NT2/D1 (cell line): ENCODE measurements around the gene ADAMTS15.

Experiments
- DNase-seq: peaks from one replicate; pipeline ENCODE4 v3.0.0-alpha.2; 2011; ENCODE audit warnings: low read depth, low spot score
- H3K27me3 ChIP-seq: 2 replicates; pipeline ENCODE4 v1.6.0; 2011; ENCODE audit warnings: mild to moderate bottlenecking; ENCODE audit not compliant: insufficient read length, insufficient read depth
- H3K36me3 ChIP-seq: 2 replicates; pipeline ENCODE4 v1.6.1; 2011; ENCODE audit warnings: mild to moderate bottlenecking, low read length, mixed read lengths; ENCODE audit not compliant: insufficient read depth, insufficient read length
- H3K4me1 ChIP-seq: 2 replicates; pipeline ENCODE4 v1.5.1; 2011; ENCODE audit not compliant: insufficient read depth, insufficient read length
- H3K4me3 ChIP-seq: 2 replicates; pipeline ENCODE4 v1.5.1; 2011; ENCODE audit warnings: low read depth; ENCODE audit not compliant: insufficient read length
- H3K9ac ChIP-seq: 2 replicates; pipeline ENCODE4 v1.6.0; 2011; ENCODE audit warnings: low read depth; ENCODE audit not compliant: insufficient read length
- H3K9me3 ChIP-seq: 2 replicates; pipeline ENCODE4 v1.5.1; 2011; ENCODE audit warnings: mild to moderate bottlenecking, low read length; ENCODE audit not compliant: insufficient read depth
- SUZ12 ChIP-seq: IDR thresholded peaks from 2 replicates; pipeline ENCODE4 v1.6.1; 2011; ENCODE audit not compliant: insufficient read length, insufficient read depth; ENCODE audit errors: extremely low read depth
- YY1 ChIP-seq: IDR thresholded peaks from 2 replicates; pipeline ENCODE4 v1.6.1; 2011; ENCODE audit not compliant: insufficient read length, insufficient read depth
- ZNF274 ChIP-seq: IDR thresholded peaks from 2 replicates; pipeline ENCODE4 v1.6.1; 2011; ENCODE audit warnings: mild to moderate bottlenecking, low read depth, low read length

ADAMTS15 gene, protein sequence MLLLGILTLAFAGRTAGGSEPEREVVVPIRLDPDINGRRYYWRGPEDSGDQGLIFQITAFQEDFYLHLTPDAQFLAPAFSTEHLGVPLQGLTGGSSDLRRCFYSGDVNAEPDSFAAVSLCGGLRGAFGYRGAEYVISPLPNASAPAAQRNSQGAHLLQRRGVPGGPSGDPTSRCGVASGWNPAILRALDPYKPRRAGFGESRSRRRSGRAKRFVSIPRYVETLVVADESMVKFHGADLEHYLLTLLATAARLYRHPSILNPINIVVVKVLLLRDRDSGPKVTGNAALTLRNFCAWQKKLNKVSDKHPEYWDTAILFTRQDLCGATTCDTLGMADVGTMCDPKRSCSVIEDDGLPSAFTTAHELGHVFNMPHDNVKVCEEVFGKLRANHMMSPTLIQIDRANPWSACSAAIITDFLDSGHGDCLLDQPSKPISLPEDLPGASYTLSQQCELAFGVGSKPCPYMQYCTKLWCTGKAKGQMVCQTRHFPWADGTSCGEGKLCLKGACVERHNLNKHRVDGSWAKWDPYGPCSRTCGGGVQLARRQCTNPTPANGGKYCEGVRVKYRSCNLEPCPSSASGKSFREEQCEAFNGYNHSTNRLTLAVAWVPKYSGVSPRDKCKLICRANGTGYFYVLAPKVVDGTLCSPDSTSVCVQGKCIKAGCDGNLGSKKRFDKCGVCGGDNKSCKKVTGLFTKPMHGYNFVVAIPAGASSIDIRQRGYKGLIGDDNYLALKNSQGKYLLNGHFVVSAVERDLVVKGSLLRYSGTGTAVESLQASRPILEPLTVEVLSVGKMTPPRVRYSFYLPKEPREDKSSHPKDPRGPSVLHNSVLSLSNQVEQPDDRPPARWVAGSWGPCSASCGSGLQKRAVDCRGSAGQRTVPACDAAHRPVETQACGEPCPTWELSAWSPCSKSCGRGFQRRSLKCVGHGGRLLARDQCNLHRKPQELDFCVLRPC

DNA sequence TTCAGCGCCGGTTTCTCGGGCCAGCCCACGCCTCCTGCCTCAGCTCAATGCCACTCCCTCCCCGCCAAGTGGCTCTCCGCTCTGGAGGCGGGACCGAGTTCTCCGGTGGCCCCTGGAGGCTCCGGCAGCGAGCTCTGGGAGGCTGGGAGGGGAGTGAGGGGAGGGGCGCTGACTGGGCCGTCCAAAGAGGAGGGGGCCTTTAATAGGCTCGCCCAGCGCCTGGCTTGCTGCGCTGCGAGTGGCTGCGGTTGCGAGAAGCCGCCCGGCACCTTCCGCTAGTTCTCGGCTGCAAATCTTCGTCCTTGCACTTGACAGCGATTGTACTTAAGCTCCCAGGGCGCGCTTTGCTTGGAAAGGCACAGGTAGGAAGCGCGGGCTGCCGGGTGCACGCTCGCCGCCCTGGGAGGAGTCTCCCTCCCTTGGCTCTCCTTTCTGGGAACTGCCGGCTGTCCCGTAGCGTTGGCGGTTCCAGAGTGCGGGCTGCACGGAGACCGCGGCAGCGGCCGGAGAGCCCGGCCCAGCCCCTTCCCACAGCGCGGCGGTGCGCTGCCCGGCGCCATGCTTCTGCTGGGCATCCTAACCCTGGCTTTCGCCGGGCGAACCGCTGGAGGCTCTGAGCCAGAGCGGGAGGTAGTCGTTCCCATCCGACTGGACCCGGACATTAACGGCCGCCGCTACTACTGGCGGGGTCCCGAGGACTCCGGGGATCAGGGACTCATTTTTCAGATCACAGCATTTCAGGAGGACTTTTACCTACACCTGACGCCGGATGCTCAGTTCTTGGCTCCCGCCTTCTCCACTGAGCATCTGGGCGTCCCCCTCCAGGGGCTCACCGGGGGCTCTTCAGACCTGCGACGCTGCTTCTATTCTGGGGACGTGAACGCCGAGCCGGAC lies at the start of gene ADAMTS15:
ADAMTS15 (plus strand) TSS at position 230 of the 894 bp plus-strand sequence; CDS start at position 559, 329 bp downstream.
- Histone ChIP-seq H3K36me3 (no peaks in the 10 kb centered on the region), H3K4me1 (no peaks in the 10 kb centered on the region), H3K4me3 (peak within 1 kb of the TSS; percentile 53), H3K27me3 (peaks cover 62% of the 10 kb centered on the region), H3K9me3 (no peaks in the 10 kb centered on the region), H3K9ac (peak within 1 kb of the TSS; percentile 77)
- TF ChIP-seq ZNF274 = no peak
- no peak for TF ChIP-seq SUZ12
- TF ChIP-seq YY1 = no peak
- DNase-seq = peak; percentile 84

DNA sequence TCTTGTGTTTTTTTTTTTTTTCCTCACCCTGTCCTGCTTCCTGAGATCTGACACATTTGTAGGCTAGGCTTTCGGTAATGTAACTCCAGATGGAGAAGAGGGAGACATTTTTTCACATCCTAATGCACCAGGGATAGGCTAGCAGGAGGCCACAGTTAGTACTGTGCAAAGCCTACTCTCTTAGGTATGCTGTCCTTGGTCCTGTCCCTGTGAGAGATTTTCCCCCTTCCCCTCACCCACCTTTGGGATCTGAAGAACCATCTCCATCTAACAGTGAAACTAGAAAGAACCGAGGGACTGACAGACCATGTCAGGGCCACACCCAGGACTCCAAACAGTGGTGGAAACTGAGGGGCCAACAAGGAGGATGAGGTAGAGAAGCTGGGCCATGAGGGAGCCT lies 49.2 kb upstream of the ADAMTS15 start:
- Histone ChIP-seq H3K36me3 (no peaks in the 10 kb centered on the region), H3K4me3 (no peak overlapping the region), H3K9ac (no peak overlapping the region), H3K27me3 (no peaks in the 10 kb centered on the region), H3K4me1 (no peaks in the 10 kb centered on the region), H3K9me3 (no peaks in the 10 kb centered on the region)
- TF ChIP-seq ZNF274 (no peak), YY1 (no peak)
- no peak for DNase-seq

DNA sequence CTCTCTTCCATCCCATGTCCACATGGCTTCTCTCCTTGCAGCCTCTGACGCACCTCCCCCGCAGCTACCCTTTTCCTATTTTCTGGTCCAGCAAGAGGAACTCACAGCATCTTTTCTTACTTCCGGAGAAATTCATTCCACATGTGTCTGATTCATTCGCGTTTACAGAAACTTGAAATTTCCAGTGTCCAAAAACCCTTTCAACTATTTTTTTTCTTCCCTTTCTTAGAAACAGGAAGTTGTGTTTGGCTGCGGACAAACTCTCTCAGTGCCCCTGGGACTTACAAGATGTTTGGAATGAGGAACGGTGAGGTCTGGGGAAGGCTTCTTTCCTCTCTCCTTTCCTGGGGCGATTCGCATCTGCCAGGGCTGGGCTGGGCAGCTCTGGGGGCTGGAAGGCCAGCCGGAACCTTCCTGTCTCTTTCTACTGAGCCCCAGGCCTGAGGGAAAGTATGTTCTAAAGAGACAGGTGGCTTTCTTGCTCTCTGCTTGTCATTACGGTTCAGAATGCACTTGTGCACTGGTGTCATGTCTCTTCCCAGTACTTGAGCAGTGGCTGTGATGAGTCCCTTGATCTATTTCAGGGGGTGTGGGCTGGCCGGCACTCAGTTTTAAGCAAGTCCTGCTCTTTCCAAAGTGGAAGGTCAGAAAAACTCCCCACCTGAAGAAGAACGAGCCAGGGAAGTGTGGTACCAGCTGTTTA lies 47.5 kb upstream of the ADAMTS15 start:
- H3K27me3 ChIP-seq = no peaks in the 10 kb centered on the region
- no peak overlapping the region for H3K9ac ChIP-seq
- no peaks in the 10 kb centered on the region for H3K4me1 ChIP-seq
- TF ChIP-seq ZNF274 (no peak), YY1 (no peak), SUZ12 (no peak)
- no peak overlapping the region for H3K4me3 ChIP-seq
- DNase-seq = no peak
- H3K9me3 ChIP-seq = no peaks in the 10 kb centered on the region
- no peaks in the 10 kb centered on the region for H3K36me3 ChIP-seq

DNA sequence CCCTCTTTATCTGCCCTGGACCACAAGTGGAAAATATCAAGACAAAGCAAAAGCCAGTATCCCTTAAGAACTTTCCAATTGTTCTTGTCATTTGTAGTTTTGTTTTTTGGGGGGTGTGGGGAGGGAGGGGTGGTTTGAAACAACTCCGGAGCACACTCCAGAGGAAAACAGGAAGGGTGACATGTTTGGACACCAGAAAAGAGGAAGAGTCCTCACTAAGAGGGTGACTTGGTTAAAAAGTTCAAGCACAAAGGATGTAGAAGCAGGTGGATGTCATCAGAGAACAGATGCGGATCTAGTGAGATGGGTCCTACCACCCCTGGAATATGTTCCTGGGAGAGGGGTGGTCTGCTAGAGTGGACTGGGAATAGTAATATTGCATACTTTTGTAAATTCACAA lies 45.9 kb upstream of the ADAMTS15 start:
- Histone ChIP-seq H3K9me3 (no peaks in the 10 kb centered on the region), H3K36me3 (no peaks in the 10 kb centered on the region), H3K27me3 (no peaks in the 10 kb centered on the region), H3K9ac (no peak overlapping the region), H3K4me1 (no peaks in the 10 kb centered on the region), H3K4me3 (no peak overlapping the region)
- TF ChIP-seq SUZ12 (no peak), YY1 (no peak), ZNF274 (no peak)
- no peak for DNase-seq

DNA sequence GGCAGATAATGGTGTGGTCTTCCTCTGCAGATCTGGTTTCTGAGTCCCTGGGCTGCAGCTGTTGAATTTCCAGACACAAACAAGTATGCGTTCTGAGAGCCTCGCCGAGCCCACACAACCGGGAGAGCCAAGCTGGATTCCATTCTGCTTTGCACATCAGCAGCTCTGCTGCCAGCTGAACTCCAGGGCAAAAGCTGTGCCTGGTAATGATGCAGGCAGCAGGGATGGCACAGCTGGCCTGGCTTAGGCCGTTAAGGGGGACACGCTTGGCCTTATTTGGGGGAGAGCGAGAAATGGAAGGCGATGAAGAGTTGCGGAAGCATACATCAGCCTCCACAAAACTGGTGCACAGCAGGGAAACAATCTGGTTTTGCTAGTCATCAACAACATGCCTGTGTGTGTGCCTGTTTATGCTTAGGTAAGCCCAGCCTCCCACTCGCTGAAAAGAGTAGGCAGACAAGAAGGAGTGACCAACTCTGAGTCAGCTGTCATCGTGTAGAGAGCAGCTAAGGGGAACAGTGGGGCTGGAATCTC lies 45.1 kb upstream of the ADAMTS15 start:
- Histone ChIP-seq H3K9ac (no peak overlapping the region), H3K9me3 (no peaks in the 10 kb centered on the region), H3K4me1 (no peaks in the 10 kb centered on the region), H3K36me3 (no peaks in the 10 kb centered on the region), H3K27me3 (no peaks in the 10 kb centered on the region), H3K4me3 (no peak overlapping the region)
- TF ChIP-seq SUZ12 (no peak), ZNF274 (no peak), YY1 (no peak)
- DNase-seq = no peak

DNA sequence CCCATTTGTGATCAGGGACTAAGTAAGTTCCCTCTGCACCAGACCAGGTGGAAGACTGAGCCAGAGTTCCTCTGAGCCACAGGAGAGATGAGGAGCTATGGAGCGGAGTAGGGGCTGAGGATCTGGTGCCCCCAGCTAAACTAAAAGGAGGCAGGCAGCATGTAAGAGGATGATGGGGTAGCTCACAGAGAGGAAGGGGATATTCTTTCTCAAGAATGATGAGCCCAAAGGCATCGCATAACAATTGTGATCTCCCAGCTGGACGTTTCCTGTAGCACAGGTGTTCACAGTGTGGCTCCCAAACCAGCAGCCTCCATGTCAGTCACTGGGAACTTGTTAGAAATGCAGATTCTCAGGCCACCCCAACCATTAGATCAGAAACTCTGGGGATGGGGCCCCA lies 44.5 kb upstream of the ADAMTS15 start:
- peaks cover under 1% of the 10 kb centered on the region for H3K27me3 ChIP-seq
- peak; percentile 57 for DNase-seq
- H3K4me3 ChIP-seq = no peak overlapping the region
- H3K4me1 ChIP-seq = no peaks in the 10 kb centered on the region
- H3K9ac ChIP-seq = no peak overlapping the region
- H3K9me3 ChIP-seq = no peaks in the 10 kb centered on the region
- TF ChIP-seq ZNF274 = no peak
- TF ChIP-seq SUZ12 = no peak
- no peak for TF ChIP-seq YY1
- H3K36me3 ChIP-seq = no peaks in the 10 kb centered on the region
